ENCODE data around the gene DIPK1B.

Gene DIPK1B

GRCh38 chr9:136695435-136695895 lies 16.9 kb upstream of the DIPK1B start:
- H3K4me3 ChIP-seq (ENCODE audit: control insufficient read depth, low read depth, low read length), result no peak overlapping the region
- no peak for DNase-seq (ENCODE audit: low read depth)
- no peak for TF ChIP-seq CTCF (IDR thresholded peaks at IDR 0.05; ENCODE audit: control insufficient read depth, insufficient read depth, low read depth, low read length, missing control alignments)

GRCh38 chr9:136695955-136696354 lies 16.4 kb upstream of the DIPK1B start:
- no peak for TF ChIP-seq CTCF (IDR thresholded peaks at IDR 0.05; ENCODE audit: control insufficient read depth, insufficient read depth, low read depth, low read length, missing control alignments)
- no peak overlapping the region for H3K4me3 ChIP-seq (ENCODE audit: control insufficient read depth, low read depth, low read length)
- no peak for DNase-seq (ENCODE audit: low read depth)

DNA sequence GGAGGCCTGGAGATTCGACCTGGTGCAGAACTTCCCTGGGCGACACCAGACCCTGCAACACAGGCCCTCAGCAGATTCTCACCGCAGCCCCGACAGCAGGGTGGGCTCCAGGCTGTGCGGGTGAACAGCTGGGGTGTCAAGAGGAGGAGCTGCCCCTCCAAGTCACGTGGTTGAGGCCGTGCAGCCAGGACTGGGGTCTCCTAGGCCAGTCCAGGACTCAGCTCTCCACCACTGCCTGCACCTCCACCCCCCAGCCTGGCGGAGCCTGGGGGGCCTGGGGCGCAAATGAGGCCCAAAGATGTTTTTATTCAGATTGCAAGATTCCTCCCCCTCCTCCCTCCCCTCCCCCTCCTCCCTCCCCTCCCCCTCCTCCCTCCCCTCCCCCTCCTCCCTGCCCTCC lies 15.9 kb upstream of the DIPK1B start:
- DNase-seq (ENCODE audit: low read depth), result no peak
- H3K4me3 ChIP-seq (ENCODE audit: control insufficient read depth, low read depth, low read length), result no peak overlapping the region

DNA sequence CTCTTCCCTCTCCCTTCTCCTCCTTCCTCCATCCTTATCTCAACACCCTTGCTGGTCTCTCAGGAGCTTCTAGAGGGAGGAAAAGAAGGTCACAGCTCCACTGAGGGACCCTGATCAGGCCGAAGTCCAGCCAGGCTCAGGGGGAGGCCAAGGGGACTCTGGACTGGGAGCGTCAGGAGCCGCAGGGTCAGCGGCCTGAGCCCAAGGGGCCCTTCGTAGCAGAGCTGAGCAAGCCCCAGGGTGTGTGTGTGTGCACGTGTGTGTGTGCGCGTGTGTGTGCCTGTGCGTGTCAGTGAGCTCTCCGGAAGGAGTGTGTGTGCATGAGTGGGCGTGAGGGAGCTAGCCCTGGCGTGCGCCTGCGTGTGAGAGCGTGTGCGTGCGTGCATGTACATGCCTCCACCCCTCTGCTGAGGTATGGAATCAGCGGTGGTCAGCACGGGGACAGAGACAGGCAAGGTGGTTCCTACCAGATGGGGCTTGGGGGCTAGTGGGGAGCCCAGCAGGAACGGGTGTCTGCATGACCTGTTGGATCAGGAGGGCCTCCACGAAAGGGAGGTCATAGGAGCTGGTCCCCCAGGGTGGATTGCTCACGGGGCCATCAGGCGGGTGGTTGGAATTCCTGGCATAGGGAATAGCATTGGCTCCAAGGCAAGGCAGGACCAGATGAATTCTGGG lies 15.1 kb upstream of the DIPK1B start:
- no peak for TF ChIP-seq CTCF (IDR thresholded peaks at IDR 0.05; ENCODE audit: control insufficient read depth, insufficient read depth, low read depth, low read length, missing control alignments)
- no peak overlapping the region for H3K4me3 ChIP-seq (ENCODE audit: control insufficient read depth, low read depth, low read length)
- DNase-seq (ENCODE audit: low read depth), result no peak

More for the DNA sequence above, 15.9 kb upstream of the DIPK1B start:
- no peak for TF ChIP-seq CTCF (IDR thresholded peaks at IDR 0.05; ENCODE audit: control insufficient read depth, insufficient read depth, low read depth, low read length, missing control alignments)

DNA sequence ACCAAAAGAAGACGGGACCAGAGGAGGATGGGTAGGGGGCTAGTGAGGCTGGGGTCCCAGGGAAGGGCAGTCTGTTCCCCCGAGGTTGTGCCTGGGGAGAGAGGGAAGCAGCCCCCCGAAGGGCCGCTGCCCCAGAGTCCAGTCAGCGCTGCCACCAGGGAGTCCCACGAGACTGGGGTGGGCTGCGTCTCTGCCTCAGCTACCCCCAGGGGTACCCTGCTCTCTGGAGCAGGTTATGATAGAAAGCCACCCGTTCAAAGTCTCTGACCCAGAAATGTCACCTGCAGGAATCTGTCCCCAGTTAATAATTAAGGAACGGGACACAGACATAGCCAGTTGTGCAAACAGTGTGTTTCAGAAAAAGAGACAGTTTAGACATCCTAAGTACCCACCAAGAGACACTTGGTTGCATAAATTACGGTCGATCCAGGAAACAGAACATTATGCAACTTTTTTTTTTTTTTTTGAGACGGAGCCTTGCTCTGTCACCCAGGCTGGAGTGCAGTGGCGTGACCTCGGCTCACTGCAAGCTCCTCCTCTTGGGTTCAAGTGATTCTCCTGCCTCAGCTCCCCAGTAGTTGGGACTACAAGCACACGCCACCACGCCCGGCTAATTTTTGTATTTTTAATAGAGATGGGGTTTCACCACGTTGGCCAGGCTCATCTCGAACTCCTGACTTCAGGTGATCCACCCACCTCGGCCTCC lies 14.4 kb upstream of the DIPK1B start:
- no peak for TF ChIP-seq CTCF (IDR thresholded peaks at IDR 0.05; ENCODE audit: control insufficient read depth, insufficient read depth, low read depth, low read length, missing control alignments)
- no peak overlapping the region for H3K4me3 ChIP-seq (ENCODE audit: control insufficient read depth, low read depth, low read length)
- no peak for DNase-seq (ENCODE audit: low read depth)

- no peak overlapping the region for H3K4me3 ChIP-seq (ENCODE audit: control insufficient read depth, low read depth, low read length)
- DNase-seq (ENCODE audit: low read depth), result no peak
- TF ChIP-seq CTCF (IDR thresholded peaks at IDR 0.05; ENCODE audit: control insufficient read depth, insufficient read depth, low read depth, low read length, missing control alignments), result no peak
These were observed 13.6 kb upstream of the DIPK1B start for GRCh38 chr9:136698635-136699246.
